Stimulated activated CD4-positive, alpha-beta T cell treated with anti-CD3 and anti-CD28 coated beads, Interleukin-1b, Interleukin-23, amount 100 ng/mL, for 4 hours (primary cell): ENCODE data around the gene C14orf93.

Experiments
- DNase-seq, 2 donors: peaks; one replicate each; pipeline ENCODE4 v3.0.0-alpha.2; 2020; ENCODE audit warnings: low read depth in 2 of 2

C14orf93 gene

DNA sequence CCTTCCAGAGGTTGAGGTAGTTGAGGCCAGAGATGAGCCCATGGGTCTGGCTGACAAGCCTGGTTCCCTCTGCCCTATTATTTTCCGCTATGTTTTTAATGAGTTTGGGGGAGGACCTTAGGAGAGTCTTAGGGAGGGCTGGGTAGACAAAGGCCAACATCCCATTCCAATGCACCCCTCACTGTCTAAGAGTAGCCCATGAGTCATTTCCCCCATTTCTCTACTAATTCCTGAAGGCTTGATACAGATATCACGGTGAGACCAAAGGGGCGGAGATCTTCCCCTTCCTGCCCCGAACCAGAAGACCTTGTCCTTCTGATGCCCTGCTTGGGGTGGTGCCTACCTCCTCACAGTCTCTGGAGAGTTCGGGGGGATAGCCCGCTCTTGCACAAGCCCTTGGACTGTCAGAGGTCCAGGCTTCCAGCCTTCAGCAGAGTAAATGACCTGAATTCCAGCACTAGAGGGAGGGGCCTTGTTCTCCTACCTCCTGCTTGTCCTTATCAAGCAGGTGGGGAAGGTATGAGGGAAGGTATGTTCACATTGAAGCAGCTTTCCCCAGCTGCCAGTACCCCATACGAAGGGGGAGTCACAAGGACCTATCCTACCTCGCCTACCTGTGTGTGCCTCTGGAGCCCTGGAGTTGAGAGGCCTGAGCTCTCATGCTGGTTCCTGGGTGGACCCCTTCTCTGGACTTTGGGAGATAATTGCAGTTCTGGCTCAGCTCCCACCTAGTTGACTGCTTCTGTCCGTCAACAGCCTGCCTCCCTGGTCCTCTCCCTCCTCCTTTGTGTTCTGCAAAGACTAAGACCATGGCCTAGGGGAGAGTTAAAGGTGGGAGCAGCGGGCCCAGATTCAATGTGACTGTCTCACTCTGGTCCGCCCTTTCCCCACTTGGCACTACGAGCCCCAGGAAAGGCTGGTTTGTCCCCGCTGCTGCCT, 35.7 kb upstream of the C14orf93 start:
- no peak for DNase-seq

DNA sequence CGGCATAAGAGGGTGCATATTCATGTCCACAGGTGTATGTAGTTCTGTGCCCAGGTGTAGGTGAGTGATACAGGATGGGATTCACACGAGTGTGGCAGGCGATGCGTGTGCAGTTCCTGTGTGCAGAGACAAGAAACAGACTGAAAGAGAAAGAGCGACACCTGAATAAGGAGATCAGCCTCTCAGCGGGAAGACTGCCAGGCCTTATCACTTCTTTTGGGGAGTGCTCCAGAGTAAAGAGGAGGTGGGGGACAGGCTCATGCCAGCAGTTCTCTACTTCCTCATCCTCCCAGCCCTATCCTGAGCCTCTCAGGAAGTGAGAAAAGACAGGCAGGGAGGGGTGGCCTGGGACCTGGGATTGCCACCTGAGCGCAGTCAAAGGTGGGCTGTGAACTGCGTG, 34.9 kb upstream of the C14orf93 start:
- DNase-seq: no peak

DNA sequence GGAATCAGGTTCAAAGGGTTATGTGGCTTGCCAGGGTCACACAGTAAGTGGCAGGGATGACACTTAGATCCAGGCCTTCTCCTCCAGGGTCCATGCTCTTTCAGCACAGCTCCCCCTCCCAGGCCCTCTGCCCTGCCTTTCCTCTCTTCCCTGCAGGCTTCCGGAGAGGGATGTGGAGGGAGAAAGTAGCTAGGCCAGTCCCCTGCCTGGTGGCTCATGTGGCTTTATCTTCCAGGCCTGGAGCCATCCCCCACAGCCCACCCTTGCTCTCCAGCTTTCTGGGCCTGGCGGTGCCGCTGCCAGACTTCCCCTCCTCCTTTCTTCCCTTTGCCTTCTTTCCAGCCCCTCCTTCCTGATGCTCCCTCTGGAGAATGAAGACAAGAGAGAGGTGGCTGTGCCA, 33.8 kb upstream of the C14orf93 start:
- no peak for DNase-seq

DNA sequence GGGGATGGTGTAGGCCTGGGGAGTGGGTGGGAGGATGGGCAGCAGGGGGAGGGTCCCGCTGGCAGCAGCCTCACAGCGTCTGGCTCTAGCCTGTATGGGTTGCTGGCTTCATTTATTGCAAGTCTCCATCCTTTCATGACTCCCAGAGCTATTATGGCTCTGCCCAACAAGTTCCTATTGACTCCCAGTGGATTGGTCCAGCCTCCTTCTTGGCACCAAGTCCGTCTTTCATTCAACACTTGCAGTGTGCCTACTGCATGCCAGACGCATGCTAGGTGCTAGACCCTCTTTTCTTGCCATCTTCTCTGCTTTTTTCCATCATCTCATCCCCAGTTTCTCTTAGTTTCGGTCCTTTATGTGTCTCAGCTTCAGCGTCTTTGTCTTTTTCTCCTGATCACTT, 33.2 kb upstream of the C14orf93 start:
- no peak for DNase-seq

DNA sequence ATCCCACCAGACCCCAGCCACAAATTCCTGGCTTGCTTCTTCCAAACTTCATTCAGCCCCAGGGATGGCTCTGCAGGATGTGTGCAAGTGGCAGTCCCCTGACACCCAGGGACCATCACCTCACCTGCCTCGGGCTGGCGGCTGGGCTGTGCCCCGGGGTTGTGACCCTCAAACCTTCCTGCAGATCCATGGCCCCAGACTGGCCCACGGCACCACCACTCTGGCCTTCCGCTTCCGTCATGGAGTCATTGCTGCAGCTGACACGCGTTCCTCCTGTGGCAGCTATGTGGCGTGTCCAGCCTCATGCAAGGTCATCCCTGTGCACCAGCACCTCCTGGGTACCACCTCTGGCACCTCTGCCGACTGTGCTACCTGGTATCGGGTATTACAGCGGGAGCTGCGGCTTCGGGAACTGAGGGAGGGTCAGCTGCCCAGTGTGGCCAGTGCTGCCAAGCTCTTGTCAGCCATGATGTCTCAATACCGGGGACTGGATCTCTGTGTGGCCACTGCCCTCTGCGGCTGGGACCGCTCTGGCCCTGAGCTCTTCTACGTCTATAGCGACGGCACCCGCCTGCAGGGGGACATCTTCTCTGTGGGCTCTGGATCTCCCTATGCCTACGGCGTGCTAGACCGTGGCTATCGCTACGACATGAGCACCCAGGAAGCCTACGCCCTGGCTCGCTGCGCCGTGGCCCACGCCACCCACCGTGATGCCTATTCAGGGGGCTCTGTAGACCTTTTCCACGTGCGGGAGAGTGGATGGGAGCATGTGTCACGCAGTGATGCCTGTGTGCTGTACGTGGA, 32.4 kb upstream of the C14orf93 start, which contains the start of gene PSMB11:
TSS of gene PSMB11 (plus strand) at position 51 of the 804 bp plus-strand sequence. CDS start at position 65, 14 bp downstream.
- no peak for DNase-seq

DNA sequence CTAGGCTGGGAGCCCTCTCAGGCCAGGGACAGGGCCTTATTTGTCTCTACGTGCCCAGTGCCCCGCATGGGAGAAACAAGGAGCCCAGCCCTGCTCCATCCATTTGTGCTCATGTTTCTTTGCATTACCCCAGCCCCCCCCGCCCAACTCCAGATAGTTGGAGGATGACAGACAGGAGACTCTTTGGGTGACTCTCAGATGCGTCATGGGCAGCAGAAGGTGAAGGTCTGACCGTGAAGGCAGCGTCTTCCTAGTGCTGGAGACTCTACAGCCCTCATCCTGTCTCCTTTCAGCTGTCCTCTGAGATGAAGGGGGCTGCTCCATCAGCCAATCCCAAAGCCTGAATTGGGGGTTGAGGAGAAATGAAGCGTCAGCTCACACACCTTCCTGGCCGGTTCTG, 31.8 kb upstream of the C14orf93 start:
- no peak for DNase-seq

DNA sequence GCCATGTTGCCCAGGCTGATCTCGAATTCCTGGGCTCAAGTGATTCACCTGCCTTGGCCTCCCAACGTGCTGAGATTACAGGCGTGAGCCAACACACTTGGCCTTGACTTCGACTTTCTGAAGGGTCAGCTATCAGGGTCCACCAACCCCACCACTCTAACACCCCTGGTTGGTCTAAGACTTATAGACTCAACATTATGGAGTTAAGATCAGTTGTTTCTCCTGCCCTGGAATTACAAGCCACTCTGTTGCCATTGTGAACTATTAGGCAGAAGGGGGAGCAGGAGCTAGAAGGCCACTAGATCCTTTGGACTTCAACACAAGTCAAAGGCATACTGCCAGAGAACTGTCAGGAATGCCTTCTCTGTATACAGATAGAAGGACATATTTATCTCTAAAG, 30.2 kb upstream of the C14orf93 start:
- DNase-seq: no peak

DNA sequence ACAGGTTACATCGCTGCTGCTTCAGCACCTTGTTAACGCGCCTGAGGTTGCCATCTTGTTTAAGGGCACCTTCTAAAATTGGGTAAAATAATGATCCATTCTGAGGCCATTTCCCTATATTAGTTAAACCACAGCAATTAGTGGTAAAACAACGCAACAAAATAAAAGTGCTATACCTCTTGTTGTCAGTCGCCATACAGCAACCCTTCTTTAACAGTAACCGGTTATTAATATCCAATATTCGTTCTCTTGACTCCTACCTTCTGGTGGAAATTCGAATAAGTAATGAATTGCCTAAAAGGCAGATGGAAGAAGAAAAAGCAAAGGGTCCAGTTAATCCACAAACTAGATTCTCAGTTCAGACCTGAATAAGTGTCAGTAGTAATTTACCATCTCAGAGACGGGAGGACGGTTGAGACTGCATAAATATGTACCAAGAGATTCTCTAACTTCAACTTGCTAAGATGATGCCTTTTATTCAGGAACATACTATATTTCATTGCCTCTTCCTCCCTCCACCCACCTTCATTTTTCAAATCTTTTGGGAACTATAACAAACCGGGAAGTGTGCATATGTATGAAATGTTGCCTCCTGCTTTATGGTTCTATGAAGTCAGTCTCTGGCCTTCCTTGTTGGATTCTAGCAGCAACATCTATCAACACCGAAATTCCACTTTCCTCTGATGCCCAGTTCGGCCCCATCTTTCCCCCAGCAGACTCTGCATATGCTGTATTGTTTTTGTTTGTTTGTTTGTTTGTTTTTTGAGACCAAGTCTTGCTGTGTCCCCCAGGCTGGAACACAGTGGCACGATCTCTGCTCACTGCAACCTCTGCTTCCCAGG, 25.6 kb upstream of the C14orf93 start:
- no peak for DNase-seq

DNA sequence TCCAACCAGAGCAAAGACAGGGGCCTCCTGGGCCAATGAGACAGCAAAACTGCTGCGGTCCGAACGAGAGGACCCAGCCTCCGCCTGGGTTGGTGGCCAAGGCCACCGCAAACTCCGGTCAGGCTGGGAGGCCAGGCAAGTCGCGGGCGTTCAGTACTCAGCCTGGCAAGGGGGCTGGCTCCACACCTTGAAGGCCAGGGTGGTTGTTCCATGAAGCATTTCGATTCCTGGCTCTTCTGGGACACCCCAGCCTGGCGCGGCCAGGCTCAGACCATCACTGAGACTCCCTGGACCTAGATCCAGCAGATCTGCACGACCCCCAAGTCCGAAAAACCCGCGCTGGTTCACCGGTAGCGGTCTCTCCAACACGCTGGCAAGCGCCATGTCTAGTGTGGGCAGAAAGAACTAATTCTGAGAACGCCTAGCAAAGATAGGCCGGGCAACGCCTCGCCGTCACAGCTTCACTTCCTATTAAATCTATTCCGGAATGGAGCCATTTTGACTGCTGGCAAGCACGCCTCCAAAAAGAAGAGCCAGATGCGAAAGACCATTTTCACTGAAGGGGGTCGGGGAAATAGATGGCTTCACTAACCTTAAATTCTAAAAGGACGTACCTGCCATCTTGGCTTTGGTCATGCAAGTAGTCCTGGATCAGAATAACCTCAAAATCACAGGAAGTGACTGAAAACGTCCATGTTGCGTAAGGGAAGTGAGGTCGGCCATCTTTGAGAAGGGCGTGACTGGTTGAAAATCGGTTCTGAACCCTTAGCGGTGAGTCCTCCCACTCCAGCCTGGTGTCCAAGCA, 24.8 kb upstream of the C14orf93 start, which contains the start of gene PSMB5:
TSS of gene PSMB5 (minus strand) at position 403 of the 805 bp plus-strand sequence. CDS start at position 384, 19 bp downstream.
- DNase-seq: peak; percentile 71 to 76

DNA sequence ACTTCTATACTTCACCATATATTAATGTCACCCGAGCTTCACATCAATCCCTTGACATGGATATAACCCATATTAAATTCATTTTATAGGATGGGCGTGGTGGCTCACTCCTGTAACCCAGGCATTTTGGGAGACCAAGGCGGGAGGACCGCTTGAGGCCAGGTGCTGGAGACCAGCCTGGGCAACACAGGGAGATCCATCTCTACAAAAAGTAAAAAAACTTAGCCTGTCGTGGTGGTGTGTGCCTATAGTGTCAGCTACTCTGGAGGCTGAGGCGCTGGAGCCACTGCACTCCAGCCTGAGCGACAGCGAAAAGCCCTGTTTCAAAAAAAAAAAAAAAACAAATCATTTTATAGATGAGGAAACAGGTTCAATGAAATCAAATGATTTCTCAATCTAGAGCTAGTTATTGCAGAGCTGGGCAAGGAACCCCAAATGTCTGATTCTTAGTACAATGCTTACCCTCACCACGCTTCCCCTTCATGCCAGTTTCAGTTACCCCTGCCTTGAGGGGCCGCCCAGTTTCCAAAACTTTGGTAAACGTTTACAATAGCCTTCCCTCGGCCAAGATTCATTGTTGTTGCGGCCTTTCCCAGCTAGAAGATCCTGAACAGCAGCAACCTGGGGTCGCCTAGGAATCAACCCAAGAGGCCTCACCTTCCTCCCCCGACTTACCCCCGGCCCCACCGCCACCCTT, 24.0 kb upstream of the C14orf93 start:
- DNase-seq: no peak

DNA sequence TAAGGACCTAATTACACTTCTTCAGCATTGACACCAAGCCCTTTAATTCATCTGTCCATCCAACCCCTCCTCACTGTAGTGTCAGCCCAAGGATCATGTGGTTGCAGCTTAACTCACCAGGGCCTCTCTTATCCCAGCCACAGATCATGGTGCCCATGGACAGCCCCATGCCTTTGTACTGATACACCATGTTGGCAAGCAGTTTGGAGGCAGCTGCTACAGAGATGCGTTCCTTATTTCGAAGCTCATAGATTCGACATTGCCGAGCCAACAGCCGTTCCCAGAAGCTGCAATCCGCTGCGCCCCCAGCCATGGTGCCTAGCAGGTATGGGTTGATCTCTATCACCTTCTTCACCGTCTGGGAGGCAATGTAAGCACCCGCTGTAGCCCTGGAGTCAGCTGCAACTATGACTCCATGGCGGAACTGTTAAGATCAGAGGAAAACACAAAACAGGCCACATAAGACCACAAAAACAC, 23.3 kb upstream of the C14orf93 start:
- DNase-seq: no peak

DNA sequence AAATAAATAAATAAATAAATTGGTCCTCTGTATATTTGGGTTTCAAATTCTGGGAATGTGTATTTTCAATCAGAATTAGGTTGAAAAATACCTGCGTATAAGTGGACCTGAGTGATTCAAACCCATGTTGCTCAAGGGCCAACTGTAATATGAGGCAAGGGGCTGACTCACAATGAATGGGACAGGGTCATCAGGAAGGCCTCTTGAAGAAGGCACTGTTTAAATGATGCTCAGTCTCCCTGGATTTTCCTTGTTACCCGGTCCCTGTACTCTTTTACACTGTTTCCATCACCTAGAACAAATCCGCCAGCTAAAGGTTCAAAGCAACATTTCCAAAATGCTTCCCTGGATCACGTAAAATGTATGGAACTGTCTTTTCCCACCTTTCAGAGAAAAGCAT, 21.0 kb upstream of the C14orf93 start:
- no peak for DNase-seq

DNA sequence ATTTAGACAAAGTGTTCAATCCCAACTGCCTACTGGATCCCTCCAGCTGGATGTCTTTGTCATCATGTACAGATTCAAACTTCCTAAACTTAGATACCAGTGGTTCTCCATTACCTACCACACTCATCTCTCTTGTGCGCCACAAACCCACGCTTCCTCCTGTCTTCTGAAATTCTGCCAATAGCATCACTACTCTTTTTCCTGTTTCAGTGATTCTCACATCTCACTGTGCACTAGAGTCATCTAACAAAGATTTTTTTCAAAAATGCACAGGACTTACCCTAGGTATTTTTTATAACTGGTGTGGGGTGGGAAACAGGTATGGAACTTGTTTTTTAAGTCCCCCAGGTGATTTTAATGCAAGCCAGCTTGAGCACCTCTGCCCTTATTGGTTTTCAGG, 18.9 kb upstream of the C14orf93 start:
- DNase-seq: no peak

DNA sequence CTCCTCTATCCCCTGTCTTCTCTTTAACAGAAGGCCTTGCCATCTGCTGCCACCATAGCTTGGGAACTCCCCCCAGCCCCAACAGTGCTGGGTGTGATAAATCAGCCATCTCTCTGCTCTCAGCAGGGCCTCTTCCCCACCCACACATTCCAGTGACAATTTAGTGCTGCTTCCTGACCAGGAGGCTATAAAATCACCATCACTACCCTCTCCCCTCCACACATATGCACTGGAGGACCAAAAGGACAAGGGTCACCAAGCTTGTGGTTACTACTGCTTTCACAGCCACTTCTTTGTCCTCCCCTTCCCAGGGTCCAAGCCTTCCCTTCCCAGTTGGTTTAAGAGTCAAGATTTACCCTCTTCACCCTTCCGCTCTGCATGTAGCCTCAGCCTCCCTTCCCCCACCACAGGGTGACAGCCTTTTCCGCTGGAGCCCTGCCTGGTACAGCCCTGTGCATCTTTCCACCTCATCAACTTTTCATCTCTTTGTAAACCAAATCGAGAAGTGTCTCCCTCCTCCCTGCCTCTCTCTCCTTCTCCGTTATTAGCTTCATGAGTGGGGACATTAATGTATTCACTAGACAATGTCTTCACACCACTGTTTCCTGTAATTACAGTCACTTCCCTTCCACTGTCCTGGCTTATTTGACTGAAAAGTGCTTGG, 15.3 kb upstream of the C14orf93 start:
- DNase-seq: no peak

DNA sequence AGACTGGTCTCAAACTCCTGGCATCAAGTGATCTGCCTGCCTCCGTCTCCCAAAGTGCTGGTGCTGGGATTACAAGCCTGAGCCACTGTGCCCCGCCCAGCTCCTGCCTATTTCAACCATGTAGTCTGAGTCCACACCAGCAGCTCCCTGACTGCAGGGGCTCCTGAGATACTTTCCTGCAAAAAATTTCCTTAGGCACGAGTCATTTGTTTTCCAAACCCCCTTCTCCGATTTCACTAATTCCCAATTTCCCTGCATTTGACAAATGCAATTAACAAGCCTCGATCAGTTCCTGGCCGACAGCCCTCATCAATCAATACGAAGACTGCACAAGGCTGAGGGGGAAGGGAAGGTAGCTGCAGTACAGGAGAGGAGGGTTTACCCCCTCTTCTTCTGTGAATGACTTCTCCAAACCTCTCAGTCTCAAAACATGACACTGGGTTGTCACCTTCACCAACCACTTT, 14.7 kb upstream of the C14orf93 start:
- no peak for DNase-seq

DNA sequence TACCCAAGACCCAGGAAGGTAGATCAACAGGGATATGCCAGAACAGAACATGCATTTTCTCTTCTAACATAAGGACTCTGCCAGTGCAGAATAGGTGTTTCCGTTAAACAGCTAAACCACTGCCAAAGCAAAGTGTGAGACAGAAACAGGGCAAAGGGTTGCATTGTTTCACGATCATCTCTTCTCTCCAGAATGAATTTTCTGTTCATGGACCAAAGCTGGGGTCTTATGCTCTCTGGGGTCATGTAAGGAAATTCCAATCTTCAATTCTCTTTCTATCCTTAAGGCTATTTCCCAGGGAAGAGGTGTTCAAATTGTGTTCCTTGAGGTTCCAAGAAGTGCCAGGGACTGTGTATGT, 13.8 kb upstream of the C14orf93 start:
- DNase-seq: no peak

DNA sequence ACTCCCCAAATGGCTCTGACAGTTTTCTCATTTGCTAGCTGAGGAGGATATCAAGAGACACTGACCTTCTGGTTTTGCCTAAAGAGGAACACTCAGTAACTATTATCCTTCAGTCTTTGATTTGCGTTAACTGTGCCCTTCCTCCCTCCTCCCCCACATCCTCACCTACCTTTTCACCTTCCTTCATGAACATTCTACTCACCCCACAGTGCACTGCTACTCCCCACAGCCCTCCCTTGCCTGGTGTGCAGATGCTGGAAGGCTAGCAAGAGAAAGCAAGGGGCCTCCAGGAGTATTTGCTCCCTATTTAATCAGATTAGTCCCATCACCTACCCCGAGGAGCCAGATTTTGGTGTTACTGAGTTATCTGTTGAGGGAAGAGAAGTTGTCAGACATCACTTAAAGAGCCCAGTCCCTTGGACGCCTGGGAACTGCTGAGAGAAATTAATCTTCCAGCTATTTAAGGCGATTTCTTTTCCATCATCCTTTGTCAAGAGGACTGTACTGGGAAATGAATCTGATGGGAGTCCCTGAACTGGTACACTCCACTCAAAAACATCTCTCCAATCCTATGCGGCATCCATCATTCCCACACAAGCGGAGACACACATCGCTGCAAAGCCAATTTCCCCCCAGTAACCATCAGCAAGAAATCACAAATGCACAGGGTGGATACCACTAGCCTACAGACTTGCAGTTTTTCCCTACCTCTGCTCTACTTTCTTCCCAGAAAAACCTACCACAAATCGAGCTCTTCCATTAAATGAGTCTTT, 13.3 kb upstream of the C14orf93 start:
- DNase-seq: no peak

DNA sequence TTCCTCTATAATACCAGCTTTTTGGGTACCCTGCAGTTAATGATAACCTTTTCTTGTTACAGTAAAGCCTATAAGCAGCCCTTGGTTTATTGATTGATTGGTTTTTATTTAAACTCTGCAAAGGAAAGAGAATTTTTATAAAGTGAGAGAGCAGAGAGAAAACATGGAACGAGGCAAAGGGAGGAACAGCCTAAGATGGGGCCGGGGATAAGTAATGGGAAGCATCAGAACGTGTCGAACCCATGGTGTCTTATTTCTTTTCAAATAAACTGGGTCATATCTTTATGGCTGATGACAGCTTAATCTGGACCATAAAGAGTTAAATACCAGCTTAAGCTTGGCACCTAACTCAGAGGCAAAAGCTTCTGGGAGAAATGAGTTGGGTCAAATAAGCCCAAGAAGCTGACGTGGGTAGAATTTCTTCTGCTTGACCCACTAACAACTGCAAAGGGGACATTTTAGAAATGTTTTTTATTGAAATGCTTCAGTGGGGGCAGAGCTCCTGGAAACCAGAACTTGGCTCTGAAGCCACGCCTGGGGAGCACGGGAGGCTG, 12.0 kb upstream of the C14orf93 start:
- no peak for DNase-seq
